C4-2B (cell line): ENCODE data around the gene NCOA1.
A peak's percentile ranks its signal among the peaks of the same experiment; 100 is the strongest.

Experiments
- H3K27ac ChIP-seq: fragments of 450-650 bp; 2 replicates; pipeline ENCODE4 v1.5.1; 2017
- CTCF ChIP-seq: fragments of 450-650 bp; conservative IDR thresholded peaks from 2 replicates; pipeline ENCODE4 v1.5.1; 2017; ENCODE audit warnings: mild to moderate bottlenecking
- ZFX ChIP-seq: fragments of 450-650 bp; IDR thresholded peaks from 2 replicates; pipeline ENCODE4 v1.6.1; 2017

NCOA1 gene

GRCh38 chr2:24568551-24568950, 77.5 kb downstream of the NCOA1 start:
- H3K27ac ChIP-seq: no peak overlapping the region
- TF ChIP-seq CTCF (no peak), ZFX (no peak)

- H3K27ac ChIP-seq: peak overlapping the region; percentile 64
Measured at GRCh38 chr2:24569565-24569964, 78.5 kb downstream of the NCOA1 start.

- no peak overlapping the region for H3K27ac ChIP-seq
- TF ChIP-seq ZFX (no peak), CTCF (no peak)
Measured at GRCh38 chr2:24570225-24570624, 79.2 kb downstream of the NCOA1 start.

- TF ChIP-seq ZFX (no peak), CTCF (no peak)
Measured at GRCh38 chr2:24571828-24572442, 80.9 kb downstream of the NCOA1 start.

GRCh38 chr2:24576146-24576545, 85.1 kb downstream of the NCOA1 start:
- TF ChIP-seq ZFX (no peak), CTCF (no peak)
- H3K27ac ChIP-seq: no peak overlapping the region

More at GRCh38 chr2:24571828-24572442, 80.9 kb downstream of the NCOA1 start:
- H3K27ac ChIP-seq: no peak overlapping the region

- no peak for TF ChIP-seq CTCF
- no peak for TF ChIP-seq ZFX
- H3K27ac ChIP-seq: no peak overlapping the region
Measured at GRCh38 chr2:24576617-24577016, 85.6 kb downstream of the NCOA1 start.

GRCh38 chr2:24577481-24577880, 86.4 kb downstream of the NCOA1 start:
- TF ChIP-seq ZFX: no peak
- no peak for TF ChIP-seq CTCF
- H3K27ac ChIP-seq: no peak overlapping the region
